Activated CD4-positive, alpha-beta T cell treated with anti-CD3 and anti-CD28 coated beads for 24 hours (primary cell): ENCODE data around the gene DENND4A.
A peak's percentile ranks its signal among the peaks of the same experiment; 100 is the strongest.
"Not testable (repeated sequence)": the region's sequence is repeated elsewhere in the genome, so short reads cannot be mapped to it uniquely, and the experiment has no call there.

ENCODE experiments used
- DNase-seq, 2 donors: peaks; one replicate each; pipeline ENCODE4 v3.0.0-alpha.2; 2020; ENCODE audit warnings: low read depth in 2 of 2

The DENND4A gene

GRCh38 chr15:65632780-65633375 lies 159.2 kb downstream of the DENND4A start:
- DNase-seq = no peak

GRCh38 chr15:65631503-65631902 lies 160.6 kb downstream of the DENND4A start:
- DNase-seq = no peak

- DNase-seq = no peak
Measured at GRCh38 chr15:65630760-65631159, 161.3 kb downstream of the DENND4A start.

- no peak for DNase-seq
Measured at GRCh38 chr15:65629548-65629947, 162.5 kb downstream of the DENND4A start.

- DNase-seq = no peak
Measured at GRCh38 chr15:65626856-65627255, 165.2 kb downstream of the DENND4A start.

- DNase-seq = no peak
Measured at GRCh38 chr15:65623103-65623502, 169.0 kb downstream of the DENND4A start.

- DNase-seq = no peak
Measured at GRCh38 chr15:65621638-65622037, 170.5 kb downstream of the DENND4A start, which contains the start of gene SLC24A1. TSS of gene SLC24A1 (plus strand) at chr15:65621938. CDS start at chr15:65624081, 2,143 bp downstream.

- no peak for DNase-seq
Measured at GRCh38 chr15:65620833-65621232, 171.3 kb downstream of the DENND4A start.

GRCh38 chr15:65619626-65620290 lies 172.3 kb downstream of the DENND4A start:
- DNase-seq = no peak

GRCh38 chr15:65618560-65619109 lies 173.5 kb downstream of the DENND4A start:
- no peak for DNase-seq

- not testable (repeated sequence) for DNase-seq
Measured at GRCh38 chr15:65615887-65616286, 176.2 kb downstream of the DENND4A start.

- no peak for DNase-seq
Measured at GRCh38 chr15:65612949-65613744, 178.9 kb downstream of the DENND4A start.

GRCh38 chr15:65612616-65612946 lies 179.5 kb downstream of the DENND4A start:
- no peak for DNase-seq

DNA sequence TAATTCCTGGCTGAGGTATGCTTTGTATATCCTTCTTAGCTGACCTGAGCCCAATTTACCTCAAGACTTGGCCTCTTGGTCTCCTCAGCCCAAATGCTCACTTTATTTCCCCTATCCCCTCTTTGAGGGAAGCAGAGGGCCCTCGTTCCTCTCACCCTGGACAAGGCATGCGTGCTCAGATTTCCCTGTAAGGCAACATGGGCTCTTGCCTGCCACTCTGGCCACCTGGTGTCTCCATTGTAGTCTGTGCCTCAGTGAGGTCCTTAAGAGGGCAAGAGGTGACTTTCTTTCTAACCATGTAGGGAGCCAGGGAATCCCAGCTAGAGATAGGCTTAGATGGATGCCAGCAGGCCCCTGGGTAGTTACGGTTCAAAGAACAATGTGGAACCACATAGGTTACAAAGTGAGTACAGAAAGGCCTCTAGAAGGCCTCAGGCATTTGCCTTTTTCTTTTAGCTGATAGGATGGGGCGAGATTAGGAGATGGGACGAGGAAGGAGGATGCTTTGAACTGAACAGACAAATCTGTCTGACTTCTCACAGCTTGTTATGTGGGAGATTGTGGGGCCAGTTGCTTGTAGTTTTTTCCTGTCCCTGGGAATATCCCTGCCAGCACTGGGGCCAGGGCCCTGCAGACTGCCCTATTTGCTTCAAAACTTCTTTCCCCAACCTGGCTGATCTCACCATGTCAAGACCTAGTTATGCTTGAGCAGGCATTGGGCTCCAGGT lies 180.0 kb downstream of the DENND4A start:
- DNase-seq = no peak

DNA sequence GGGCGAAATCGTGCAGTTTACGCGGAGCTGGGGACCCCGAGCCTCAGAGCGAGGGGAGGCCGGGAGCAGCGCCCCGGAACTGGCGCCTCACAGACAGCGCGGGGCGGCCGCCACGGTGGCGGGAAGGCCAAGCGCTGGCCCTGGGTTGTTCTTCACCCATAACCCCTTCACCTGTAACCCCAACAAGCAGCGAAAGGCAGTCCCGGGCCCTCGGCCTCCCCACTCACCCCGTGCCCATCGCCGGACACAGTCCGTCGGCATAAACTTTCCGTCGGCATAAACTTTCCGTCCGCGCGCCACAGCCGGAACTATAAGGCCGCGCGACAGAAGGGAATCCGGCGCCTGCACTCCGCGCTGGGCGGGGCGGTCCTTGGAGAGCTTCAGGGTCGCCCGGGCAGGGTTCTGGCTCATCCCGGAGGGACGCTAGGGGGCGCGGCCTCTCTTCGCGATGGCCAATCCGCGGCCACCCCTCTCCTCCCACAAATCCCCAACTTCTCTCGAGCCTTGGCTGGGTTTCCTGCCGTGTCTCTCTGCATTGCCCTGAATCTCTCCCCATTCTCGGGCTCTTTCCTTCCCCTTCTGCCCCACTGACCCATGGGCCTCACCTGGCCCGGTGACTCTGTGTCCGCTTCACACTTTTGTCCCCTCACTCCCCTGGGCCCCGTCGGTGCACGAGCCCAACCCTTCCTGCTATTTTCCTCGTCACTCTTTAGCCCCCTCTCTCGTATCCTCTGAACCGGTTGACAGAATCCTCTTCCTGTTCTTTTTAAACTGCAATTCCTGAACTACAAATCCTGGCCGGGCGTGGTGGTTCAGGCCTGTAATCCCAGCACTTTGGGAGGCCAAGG lies 181.0 kb downstream of the DENND4A start, which contains the start of gene INTS14:
Gene INTS14, minus strand, starts transcription at position 261 of the 848 bp plus-strand sequence. CDS start 3,751 bp downstream, outside the sequence.
- DNase-seq = peak; percentile 95 to 98
